GM10266 (cell line): ENCODE measurements around the gene RNF6.

Source experiments
- DNase-seq: peaks from one replicate; pipeline ENCODE4 v3.0.0; 2012; ENCODE audit errors: extremely low spot score
- CTCF ChIP-seq: IDR thresholded peaks from 2 replicates; pipeline ENCODE4 v1.5.1; 2012; ENCODE audit warnings: mild to moderate bottlenecking, low read depth; ENCODE audit not compliant: control insufficient read depth, insufficient read depth; ENCODE audit errors: missing control alignments

Gene RNF6

GRCh38 chr13:26186118-26186870 is 35.8 kb downstream of the RNF6 start:
- peak; percentile 46 for TF ChIP-seq CTCF
- peak; percentile 74 for DNase-seq

- no peak for TF ChIP-seq CTCF
- DNase-seq, result no peak
Observed at GRCh38 chr13:26185720-26186117, 36.4 kb downstream of the RNF6 start.

GRCh38 chr13:26184791-26185250 is 37.3 kb downstream of the RNF6 start:
- peak; percentile 91 for TF ChIP-seq CTCF
- DNase-seq, result peak; percentile 65

- no peak for DNase-seq
- no peak for TF ChIP-seq CTCF
Observed at GRCh38 chr13:26183416-26183815, 38.7 kb downstream of the RNF6 start.

GRCh38 chr13:26179344-26179743 is 42.8 kb downstream of the RNF6 start:
- DNase-seq, result no peak
- TF ChIP-seq CTCF, result no peak

GRCh38 chr13:26168835-26169234 is 53.3 kb downstream of the RNF6 start:
- no peak for TF ChIP-seq CTCF
- no peak for DNase-seq

GRCh38 chr13:26168237-26168814 is 53.8 kb downstream of the RNF6 start:
- no peak for TF ChIP-seq CTCF
- no peak for DNase-seq
